DMS 273 treated with DMSO at 0.1 percent for 48 hours (cell line): ENCODE measurements around the gene FREM3.
"Not testable (repeated sequence)": the region's sequence is repeated elsewhere in the genome, so short reads cannot be mapped to it uniquely, and the experiment has no call there.

Experiments used
- DNase-seq: peaks from one replicate; lab custom pipeline; 2025; lab: John Stamatoyannopoulos, UW

The FREM3 gene

GRCh38 chr4:143700416-143701352 lies at the start of gene FREM3:
FREM3 (minus strand) TSS chr4:143700675; CDS start chr4:143700675, 0 bp downstream.
- no peak for DNase-seq

DNA sequence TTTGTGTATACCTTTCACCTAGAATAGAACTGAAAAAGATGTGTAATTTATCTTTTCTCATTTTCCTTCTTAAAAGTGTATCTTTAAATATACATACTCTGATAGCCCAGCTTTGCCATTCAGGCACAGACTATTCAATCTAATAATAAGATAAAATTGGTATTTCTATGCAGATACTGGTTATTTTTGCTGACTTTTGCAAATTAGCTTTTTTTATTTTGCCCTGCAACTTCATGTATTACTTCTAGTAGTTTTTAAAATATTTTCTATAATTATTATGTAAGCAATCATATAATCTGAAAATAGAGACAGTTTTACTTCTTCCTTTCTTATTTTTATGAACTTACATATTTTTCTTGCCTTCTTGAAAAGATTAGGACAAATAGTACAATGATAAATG lies 45.4 kb upstream of the FREM3 start:
- DNase-seq = no peak

GRCh38 chr4:143743591-143743990 lies 43.1 kb upstream of the FREM3 start:
- DNase-seq = no peak

DNA sequence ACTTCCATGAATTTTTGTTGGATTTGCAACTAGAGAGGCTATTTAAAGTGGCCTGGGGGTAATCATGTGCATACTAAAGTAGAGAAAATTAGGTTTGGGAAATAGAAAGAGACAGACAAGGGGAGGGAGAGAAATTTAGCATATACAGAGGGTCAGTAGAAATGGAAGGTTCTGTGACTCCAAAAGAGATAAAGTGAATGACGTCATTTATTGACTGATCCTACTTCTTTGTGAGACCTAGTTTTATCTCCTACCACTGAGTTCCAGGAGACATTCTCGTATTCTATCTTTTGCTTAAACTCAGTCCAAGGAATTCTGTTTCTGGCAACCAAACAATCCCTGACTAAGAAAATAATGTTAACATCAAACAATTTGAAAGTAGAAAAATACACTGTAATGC lies 42.4 kb upstream of the FREM3 start:
- no peak for DNase-seq

GRCh38 chr4:143736861-143737260 lies 36.4 kb upstream of the FREM3 start:
- no peak for DNase-seq

DNA sequence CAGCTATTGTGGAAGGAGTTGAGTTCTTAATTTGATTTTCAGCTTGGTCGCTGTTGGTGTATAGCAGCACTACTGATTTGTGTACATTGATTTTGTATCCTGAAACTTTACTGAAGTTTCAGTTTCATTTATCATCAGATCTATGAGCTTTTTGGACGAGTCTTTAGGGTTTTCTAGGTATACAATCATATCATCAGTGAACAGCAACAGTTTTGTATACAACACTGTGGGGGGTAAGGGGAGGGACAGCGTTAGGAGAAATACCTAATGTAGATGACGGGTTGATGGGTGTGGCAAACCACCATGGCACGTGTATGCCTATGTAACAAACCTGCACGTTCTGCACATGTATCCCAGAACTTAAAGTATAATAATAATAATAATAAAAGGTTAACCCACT lies 35.6 kb upstream of the FREM3 start:
- not testable (repeated sequence) for DNase-seq

- DNase-seq = no peak
Observed at GRCh38 chr4:143728166-143728565, 27.7 kb upstream of the FREM3 start.

DNA sequence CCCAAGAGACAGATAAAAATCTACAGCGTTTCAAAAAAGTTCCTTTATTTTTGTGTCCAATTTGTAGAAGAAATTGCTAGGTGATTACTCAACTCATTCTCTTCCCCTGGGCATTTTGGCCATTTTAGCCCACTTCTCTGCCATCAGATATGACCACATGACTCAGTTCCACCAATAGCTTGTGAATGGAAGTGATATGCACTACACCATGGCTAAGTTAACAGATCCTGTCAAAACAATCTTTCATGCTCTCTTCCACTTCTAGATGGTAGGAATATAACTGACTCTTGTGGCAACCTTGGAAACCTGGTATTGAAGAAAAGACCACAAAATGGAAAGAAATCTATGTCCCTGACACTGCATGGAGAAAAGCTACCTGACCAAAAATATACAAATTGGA lies 26.2 kb upstream of the FREM3 start:
- no peak for DNase-seq

DNA sequence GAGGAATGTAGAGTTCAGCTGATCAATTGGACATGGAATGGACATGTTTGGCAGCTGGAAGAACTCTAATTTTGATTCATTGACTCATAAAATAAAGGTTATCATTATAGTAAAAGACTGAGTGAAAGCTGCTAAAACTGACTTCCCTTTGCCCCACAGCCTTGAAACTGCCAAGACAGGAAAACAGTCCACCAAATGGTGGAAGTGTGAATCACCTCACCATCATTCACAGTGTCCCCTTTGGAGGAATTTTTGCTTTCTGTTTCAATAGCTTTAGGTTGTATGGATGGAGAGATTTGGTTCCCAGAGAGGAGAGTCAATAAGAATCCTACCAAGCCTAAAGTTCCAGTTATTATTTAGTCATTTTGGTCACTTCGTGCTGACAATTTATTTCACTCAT lies 20.8 kb upstream of the FREM3 start:
- DNase-seq = no peak

GRCh38 chr4:143718748-143719147 lies 18.3 kb upstream of the FREM3 start:
- not testable (repeated sequence) for DNase-seq

GRCh38 chr4:143713955-143714625 lies 13.6 kb upstream of the FREM3 start:
- DNase-seq = no peak

DNA sequence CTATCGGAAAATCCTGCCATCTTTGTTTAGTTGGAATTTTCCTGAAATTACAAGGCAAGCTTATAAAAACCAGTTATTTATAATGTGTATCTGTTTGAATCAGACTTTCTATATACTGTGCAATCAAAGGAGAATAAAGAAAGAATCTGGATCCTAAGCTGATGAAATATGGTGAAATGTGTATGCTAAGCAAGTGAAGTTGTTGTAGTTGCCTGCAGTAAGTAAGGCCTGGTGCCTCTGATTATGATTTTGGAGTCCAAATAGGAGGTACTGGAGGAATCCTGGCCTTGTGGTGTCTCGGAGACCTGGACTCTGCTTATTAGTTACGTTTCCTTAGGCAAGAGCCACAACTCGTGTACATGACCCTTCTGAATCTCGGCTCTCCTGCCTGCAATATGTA lies 13.1 kb upstream of the FREM3 start:
- DNase-seq = no peak

GRCh38 chr4:143712155-143712550 lies 11.7 kb upstream of the FREM3 start:
- DNase-seq = no peak

DNA sequence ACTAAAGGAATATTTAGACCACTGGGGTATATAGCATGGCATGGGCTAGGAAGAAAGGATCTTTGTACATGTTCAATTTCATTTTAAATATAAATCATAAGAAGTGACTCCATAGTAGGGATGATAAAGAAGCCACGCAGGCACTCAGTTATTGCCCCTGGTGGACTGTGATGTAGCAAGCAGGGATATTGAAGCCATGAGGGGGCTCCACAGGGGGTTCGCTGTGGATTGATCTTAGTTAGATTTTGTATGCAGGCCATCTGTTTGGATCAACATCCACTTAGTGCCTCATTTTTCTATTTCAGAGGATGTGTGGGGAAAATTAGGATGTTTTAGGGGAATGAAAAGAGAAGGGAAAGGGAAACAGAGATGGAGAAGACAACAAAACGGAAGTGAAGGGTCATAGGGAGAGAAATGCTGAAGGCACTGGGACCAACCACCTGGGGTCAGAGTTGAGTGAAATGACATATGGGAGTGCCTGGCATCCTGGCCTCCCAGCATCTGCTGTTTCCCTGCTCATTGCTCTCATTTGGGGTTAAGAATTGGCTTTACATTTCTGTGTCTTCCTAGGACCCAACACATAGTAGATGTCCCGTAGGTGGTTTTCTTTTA lies 11.2 kb upstream of the FREM3 start:
- DNase-seq = no peak

DNA sequence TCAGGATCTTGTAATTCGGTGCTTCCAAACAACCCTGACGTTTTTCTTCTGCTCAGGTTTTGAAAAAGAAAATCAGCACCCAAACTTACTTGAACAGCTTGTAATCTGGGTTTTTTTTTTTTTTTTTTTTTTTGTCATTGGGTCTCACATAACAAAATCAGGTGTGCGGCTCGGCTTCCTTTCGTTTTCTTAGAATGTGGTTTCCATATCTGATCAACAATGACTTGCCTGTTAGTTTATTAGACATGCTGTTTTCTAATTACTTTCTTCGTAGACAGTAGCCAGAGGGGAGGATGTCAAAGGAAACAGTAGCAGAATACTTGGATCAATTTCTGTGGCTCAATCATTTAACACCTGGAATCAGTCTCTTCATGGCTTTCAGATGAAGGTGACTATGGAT lies 890 bp upstream of the FREM3 start:
- DNase-seq = no peak

- DNase-seq = no peak
Observed at GRCh38 chr4:143700046-143700415, 444 bp downstream of the FREM3 start.

DNA sequence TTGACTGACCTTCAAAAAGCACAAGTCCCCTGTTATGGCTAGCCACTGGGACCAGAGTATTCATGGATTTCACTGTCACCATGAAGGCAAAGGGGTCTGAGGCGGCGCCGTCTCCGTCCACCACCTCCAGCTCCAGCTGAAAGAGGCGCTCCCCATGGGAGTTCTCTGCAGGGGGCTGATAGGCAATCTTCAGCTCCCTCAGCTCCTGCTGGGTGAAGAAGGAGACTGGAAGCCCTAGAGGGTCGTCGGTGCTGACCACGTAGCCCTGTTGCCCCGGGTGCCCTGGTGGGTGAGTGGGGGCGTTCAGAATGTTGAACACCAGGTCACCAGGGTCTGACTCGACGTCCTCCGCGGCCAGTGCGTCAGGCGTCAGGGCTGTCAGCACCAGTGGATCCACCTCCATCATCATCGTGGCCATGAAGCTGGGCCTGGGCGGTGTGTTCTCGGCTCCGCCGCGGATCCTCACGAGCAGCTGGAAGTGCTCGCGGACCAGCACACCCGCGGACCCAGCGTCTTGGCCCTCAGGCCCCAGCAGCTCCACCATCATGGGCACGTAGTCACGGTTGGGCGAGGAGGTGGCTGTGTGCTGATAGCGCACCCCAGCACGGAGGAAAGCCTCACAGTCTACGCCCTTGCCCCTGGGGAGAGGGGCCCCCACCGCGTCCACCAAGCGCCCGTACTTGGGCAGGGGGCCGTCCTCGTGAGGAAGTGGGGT lies 987 bp downstream of the FREM3 start:
- DNase-seq = no peak

DNA sequence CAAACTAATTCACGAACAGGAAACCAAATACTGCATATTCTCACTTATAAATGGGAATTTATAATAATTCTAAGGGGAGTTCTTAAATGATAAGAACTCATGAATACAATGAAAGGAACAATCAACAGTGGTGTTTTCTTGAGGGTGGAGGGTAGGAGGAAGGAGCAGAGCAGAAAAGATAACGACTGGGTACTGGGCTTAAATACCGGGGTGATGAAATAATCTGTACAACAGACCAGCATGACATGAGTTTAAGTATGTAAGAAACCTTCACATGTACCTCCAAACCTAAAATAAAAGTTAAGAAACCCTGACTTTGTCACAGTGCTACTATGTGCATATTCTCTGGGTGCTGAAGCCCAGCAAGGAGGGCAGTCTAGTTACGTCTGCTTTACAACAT lies 6.6 kb downstream of the FREM3 start:
- no peak for DNase-seq

GRCh38 chr4:143692241-143692640 lies 8.2 kb downstream of the FREM3 start:
- DNase-seq = no peak

- DNase-seq = no peak
Observed at GRCh38 chr4:143679434-143679833, 21.0 kb downstream of the FREM3 start.

DNA sequence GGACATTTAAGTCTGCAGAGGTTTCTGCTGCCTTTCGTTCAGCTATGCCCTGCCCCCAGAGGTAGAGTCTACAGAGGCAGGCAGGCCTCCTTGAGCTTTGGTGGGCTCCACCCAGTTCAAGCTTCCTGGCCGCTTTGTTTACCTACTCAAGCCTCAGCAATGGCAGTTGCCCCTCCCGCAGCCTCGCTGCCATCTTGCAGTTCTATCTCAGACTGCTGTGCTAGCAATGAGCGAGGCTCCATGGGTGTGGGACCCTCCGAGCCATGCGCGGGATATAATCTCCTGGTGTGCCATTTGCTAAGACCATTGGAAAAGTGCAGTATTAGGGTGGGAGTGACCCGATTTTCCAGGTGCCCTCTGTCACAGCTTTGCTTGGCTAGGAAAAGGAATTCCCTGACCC lies 26.8 kb downstream of the FREM3 start:
- not testable (repeated sequence) for DNase-seq

- DNase-seq = no peak
Observed at GRCh38 chr4:143668930-143669552, 31.4 kb downstream of the FREM3 start.
